Activated T-cell treated with anti-CD3 and anti-CD28 coated beads, Interleukin-2, amount 50 U/mL, for 4 hours (primary cell): Measurements from ENCODE around the gene ZNF282. TPM values are rescaled to one million over a fixed set of nuclear protein-coding genes. Genes with fewer than 3 reads are reported as not detected.
A peak's percentile ranks its signal among the peaks of the same experiment; 100 is the strongest.
"Not testable (repeated sequence)": the region's sequence is repeated elsewhere in the genome, so short reads cannot be mapped to it uniquely, and the experiment has no call there.

ENCODE experiments used
- ATAC-seq, 2 donors: fragments of 200-7000 bp; cut with Tn5 transposase; one replicate each; pipeline ENCODE4 v1.10.0; 2021
- DNase-seq: peaks from one replicate; pipeline ENCODE4 v3.0.0-alpha.2; 2020
- H3K27me3 Mint-ChIP-seq: one replicate; pipeline ENCODE4 v1.8.0; 2021; ENCODE audit warnings: low read depth, mixed read lengths
- H3K36me3 Mint-ChIP-seq: one replicate; pipeline ENCODE4 v1.8.0; 2022; ENCODE audit warnings: mixed read lengths; ENCODE audit not compliant: insufficient read depth
- H3K4me1 Mint-ChIP-seq: one replicate; pipeline ENCODE4 v1.8.0; 2021; ENCODE audit warnings: low read depth, mixed read lengths
- H3K4me3 Mint-ChIP-seq: one replicate; pipeline ENCODE4 v1.8.0; 2021; ENCODE audit warnings: mild to moderate bottlenecking, moderate library complexity, mixed read lengths
- H3K9me3 Mint-ChIP-seq: one replicate; pipeline ENCODE4 v1.8.0; 2021; ENCODE audit warnings: mixed read lengths
- total RNA-seq, 3 donors: library from RNA; stranded (reverse); gene quantifications; one replicate each; pipeline ENCODE4 v1.2.1, GENCODE V29; 2021

Gene ZNF282
- total RNA-seq, 3 donors from 2014 or later, result 36.1 to 39.7 (median 38.3) TPM

GRCh38 chr7:149248777-149249176, 53.4 kb downstream of the ZNF282 start:
- Mint-ChIP-seq H3K4me3 (peak overlapping the region; percentile 39), H3K27me3 (no peaks in the 10 kb centered on the region), H3K4me1 (peaks cover 42% of the 10 kb centered on the region), H3K9me3 (no peaks in the 10 kb centered on the region), H3K36me3 (peaks cover 27% of the 10 kb centered on the region)
- DNase-seq (no peak), ATAC-seq (peak; percentile 64 to 76)

DNA sequence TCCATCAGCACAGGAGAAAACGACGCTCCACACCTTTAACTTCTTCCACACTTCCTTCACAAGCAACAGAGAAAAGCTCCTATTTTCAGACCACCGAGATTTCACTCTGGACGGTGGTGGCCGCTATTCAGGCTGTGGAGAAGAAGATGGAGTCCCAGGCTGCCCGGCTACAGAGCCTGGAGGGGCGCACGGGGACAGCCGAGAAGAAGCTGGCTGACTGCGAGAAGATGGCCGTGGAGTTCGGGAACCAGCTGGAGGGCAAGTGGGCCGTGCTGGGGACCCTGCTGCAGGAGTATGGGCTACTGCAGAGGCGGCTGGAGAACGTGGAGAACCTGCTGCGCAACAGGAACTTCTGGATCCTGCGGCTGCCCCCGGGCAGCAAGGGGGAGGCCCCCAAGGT, 54.8 kb downstream of the ZNF282 start:
- not testable (repeated sequence) for H3K27me3 Mint-ChIP-seq, H3K9me3 Mint-ChIP-seq, H3K4me3 Mint-ChIP-seq, DNase-seq, ATAC-seq
- Mint-ChIP-seq H3K36me3 (peaks cover 30% of the 10 kb centered on the region), H3K4me1 (peaks cover 34% of the 10 kb centered on the region)

GRCh38 chr7:149251518-149251917, 56.2 kb downstream of the ZNF282 start:
- Mint-ChIP-seq H3K4me1 (peaks cover 23% of the 10 kb centered on the region), H3K36me3 (peaks cover 36% of the 10 kb centered on the region)
- H3K27me3 Mint-ChIP-seq, H3K4me3 Mint-ChIP-seq, H3K9me3 Mint-ChIP-seq, ATAC-seq, DNase-seq: not testable (repeated sequence)

GRCh38 chr7:149252378-149252777, 57.0 kb downstream of the ZNF282 start:
- Mint-ChIP-seq H3K4me1 (peaks cover 22% of the 10 kb centered on the region), H3K9me3 (no peaks in the 10 kb centered on the region), H3K4me3 (no peak overlapping the region), H3K36me3 (peaks cover 36% of the 10 kb centered on the region), H3K27me3 (no peaks in the 10 kb centered on the region)
- no peak for ATAC-seq
- DNase-seq, result no peak

DNA sequence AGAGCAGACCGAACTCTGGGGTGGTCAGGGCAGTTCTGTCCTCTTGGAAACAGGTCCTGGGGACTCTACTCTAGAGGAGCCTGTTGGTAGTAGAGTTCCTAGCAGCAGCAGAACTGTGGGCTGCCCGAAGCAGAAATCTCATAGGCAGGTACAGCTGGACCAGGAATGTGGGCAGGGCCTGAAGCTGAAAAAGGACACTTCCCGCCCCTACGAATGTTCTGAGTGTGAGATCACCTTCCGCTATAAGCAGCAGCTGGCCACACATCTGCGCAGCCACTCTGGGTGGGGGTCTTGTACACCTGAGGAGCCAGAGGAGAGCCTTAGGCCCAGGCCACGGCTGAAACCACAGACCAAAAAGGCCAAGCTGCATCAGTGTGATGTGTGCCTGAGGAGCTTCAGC, 58.3 kb downstream of the ZNF282 start:
- ATAC-seq, result no peak
- H3K4me1 Mint-ChIP-seq, result peaks cover 13% of the 10 kb centered on the region
- H3K9me3 Mint-ChIP-seq, result no peaks in the 10 kb centered on the region
- no peaks in the 10 kb centered on the region for H3K27me3 Mint-ChIP-seq
- DNase-seq, result no peak
- H3K36me3 Mint-ChIP-seq, result peaks cover 29% of the 10 kb centered on the region
- H3K4me3 Mint-ChIP-seq, result no peak overlapping the region

DNA sequence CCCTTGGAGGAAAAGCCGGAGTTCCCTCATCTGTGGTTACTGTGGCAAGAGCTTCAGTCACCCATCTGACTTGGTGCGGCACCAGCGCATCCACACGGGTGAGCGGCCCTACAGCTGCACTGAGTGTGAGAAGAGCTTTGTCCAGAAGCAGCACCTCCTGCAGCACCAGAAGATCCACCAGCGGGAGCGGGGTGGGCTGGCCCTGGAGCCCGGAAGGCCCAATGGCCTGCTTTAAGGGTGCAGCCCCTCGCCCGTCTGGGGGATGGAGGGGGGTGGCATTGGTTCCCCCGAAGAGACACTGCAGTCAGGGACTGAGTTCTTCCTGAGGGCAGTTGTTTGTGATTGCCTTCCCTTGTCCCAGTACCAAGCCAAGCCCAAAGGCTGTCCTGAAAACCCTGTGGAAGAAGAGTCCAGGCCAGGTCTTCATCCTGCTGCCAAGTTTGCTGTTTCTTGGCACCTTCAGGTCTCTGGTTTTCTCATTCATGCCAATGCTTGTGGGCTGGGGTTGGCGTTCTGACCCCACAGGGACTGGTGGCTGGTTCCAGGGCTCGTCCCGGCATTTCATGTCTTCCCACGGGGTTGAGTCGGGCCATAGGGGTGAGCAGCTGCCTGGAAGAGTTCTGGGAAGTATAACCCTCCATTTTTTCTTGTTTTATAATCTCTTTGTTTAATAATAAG, 59.0 kb downstream of the ZNF282 start:
- Mint-ChIP-seq H3K9me3 (no peaks in the 10 kb centered on the region), H3K36me3 (peaks cover 27% of the 10 kb centered on the region)
- no peak for DNase-seq

DNA sequence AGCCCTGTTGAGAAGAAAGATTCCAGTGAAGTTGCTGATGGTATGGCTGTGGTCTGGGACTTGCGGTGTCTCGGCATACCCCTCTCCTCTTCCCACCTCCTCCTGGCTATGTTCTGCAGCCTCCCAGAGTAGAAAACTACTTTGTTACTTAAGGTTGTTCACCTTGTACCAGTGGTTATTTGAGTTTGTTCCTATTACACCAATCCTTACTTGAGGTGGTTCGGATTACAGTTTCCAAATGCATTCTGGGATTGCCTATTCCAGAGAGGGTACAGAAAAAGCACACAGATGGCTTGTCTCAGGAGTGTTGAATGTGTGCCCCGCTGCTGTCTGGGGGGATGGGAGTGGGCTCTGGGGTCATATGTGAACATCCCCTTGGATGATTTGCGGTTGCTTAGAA, 59.8 kb downstream of the ZNF282 start:
- ATAC-seq (no peak), DNase-seq (no peak)
- Mint-ChIP-seq H3K4me3 (no peak overlapping the region), H3K36me3 (peaks cover 25% of the 10 kb centered on the region), H3K9me3 (no peaks in the 10 kb centered on the region), H3K27me3 (no peaks in the 10 kb centered on the region), H3K4me1 (peaks cover 7% of the 10 kb centered on the region)

More for the DNA sequence above, 59.0 kb downstream of the ZNF282 start:
- Mint-ChIP-seq H3K27me3 (no peaks in the 10 kb centered on the region), H3K4me1 (peaks cover 8% of the 10 kb centered on the region), H3K4me3 (no peak overlapping the region)
- no peak for ATAC-seq

DNA sequence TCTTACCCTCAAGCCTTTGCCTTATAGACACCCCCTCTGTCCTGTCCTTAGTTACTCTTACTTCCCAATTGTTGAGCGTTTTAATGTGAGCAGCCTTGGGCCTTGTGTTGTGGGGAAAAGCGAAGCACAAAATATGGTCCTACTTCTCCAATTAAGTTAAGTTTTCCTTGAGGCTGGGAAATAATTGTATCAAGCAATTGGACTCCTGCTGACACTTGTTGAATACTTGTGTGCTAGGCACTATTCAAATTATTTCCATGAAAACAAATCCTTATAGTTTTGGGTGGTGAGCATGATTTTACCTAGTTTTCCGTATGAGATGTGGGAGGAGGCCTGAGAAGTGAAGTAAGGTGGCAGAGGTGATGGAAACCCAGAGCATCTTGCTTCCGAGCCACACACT, 61.2 kb downstream of the ZNF282 start:
- H3K9me3 Mint-ChIP-seq, result no peaks in the 10 kb centered on the region
- no peak for ATAC-seq
- H3K4me3 Mint-ChIP-seq, result no peak overlapping the region
- H3K36me3 Mint-ChIP-seq, result peaks cover 21% of the 10 kb centered on the region
- no peaks in the 10 kb centered on the region for H3K27me3 Mint-ChIP-seq
- DNase-seq, result no peak
- peaks cover 15% of the 10 kb centered on the region for H3K4me1 Mint-ChIP-seq

DNA sequence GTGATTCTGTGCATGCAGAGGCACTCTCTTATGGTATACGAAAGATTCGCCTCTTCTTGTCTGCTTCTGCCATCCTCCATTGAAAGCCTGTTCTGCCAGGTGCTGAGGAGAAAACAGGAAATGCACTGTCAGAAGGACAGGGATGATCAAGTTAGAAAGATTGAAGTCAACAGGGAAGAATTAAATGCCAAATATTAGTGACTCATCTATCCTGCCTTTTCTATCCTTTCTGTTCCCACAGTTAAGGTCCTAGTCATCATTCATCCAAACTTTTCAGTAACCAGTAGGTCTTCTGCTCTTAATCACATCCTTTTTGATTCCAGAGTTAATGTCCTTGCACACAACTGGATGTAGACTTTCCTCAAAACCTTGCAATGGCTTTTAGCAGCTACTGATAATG, 61.8 kb downstream of the ZNF282 start:
- ATAC-seq (no peak), DNase-seq (no peak)
- no peaks in the 10 kb centered on the region for H3K27me3 Mint-ChIP-seq
- H3K4me1 Mint-ChIP-seq, result peaks cover 17% of the 10 kb centered on the region
- H3K36me3 Mint-ChIP-seq, result peaks cover 18% of the 10 kb centered on the region
- H3K9me3 Mint-ChIP-seq, result no peaks in the 10 kb centered on the region
- no peak overlapping the region for H3K4me3 Mint-ChIP-seq

DNA sequence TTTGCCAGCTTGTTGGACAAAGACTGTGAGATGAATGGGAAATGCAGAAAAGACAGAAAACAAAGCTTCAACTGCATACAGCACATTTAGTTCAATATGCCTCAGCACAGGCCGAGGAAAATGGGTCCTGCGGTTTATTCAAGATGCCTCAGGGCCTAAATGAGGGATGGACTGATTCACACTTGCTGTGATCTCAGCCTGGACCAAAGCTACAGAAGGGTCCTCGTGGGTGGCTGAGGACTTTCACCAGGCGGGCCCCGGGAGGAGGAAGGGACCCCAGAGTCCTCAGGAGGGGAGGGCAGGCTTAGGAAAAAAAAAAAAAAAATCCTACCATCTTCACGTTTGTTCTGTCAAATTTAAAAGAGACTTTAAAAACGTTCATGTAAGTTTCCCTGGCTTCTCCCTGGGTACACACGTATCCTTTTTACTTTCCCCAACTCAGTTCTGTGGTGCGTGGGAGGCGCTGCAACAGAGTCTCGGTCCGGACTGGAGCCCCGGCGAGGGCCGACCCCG, 66.0 kb downstream of the ZNF282 start:
- peak; percentile 6 to 16 for ATAC-seq
- Mint-ChIP-seq H3K27me3 (no peaks in the 10 kb centered on the region), H3K9me3 (no peaks in the 10 kb centered on the region), H3K4me1 (peaks cover 40% of the 10 kb centered on the region), H3K4me3 (peak overlapping the region; percentile 83), H3K36me3 (peaks cover 9% of the 10 kb centered on the region)
- no peak for DNase-seq

- Mint-ChIP-seq H3K4me3 (peak within 1 kb of the TSS; percentile 83), H3K27me3 (no peaks in the 10 kb centered on the region), H3K36me3 (peaks cover 14% of the 10 kb centered on the region), H3K9me3 (no peaks in the 10 kb centered on the region), H3K4me1 (peaks cover 40% of the 10 kb centered on the region)
- ATAC-seq (peak; percentile 91 to 94), DNase-seq (peak; percentile 85)
These were observed 66.7 kb downstream of the ZNF282 start, which contains the start of gene ZNF783 for GRCh38 chr7:149261829-149262617. Gene ZNF783 (plus strand): TSS chr7:149262196. CDS start chr7:149262334, 138 bp downstream.

DNA sequence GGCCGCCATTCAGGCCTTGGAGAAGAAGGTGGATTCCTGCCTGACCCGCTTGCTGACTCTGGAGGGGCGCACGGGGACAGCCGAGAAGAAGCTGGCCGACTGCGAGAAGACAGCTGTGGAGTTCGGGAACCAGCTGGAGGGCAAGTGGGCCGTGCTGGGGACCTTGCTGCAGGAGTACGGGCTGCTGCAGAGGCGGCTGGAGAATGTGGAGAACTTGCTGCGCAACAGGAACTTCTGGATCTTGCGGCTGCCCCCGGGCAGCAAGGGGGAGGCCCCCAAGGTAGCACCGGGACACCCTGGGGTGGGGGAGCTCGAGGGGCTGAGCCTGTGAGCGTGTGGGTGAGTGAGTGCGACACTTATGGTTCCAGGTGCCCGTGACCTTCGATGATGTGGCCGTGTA, 71.1 kb downstream of the ZNF282 start:
- no peak for DNase-seq
- no peak for ATAC-seq
- H3K4me3 Mint-ChIP-seq, result no peak overlapping the region
- peaks cover 37% of the 10 kb centered on the region for H3K36me3 Mint-ChIP-seq
- H3K27me3 Mint-ChIP-seq, result no peaks in the 10 kb centered on the region
- H3K9me3 Mint-ChIP-seq, result no peaks in the 10 kb centered on the region
- H3K4me1 Mint-ChIP-seq, result peaks cover 26% of the 10 kb centered on the region

GRCh38 chr7:149267733-149268132, 72.4 kb downstream of the ZNF282 start:
- peaks cover 42% of the 10 kb centered on the region for H3K36me3 Mint-ChIP-seq
- ATAC-seq, result no peak
- no peaks in the 10 kb centered on the region for H3K27me3 Mint-ChIP-seq

GRCh38 chr7:149274424-149274823, 79.1 kb downstream of the ZNF282 start:
- peaks cover 46% of the 10 kb centered on the region for H3K36me3 Mint-ChIP-seq
- H3K4me1 Mint-ChIP-seq, result not testable (repeated sequence)

More at GRCh38 chr7:149267733-149268132, 72.4 kb downstream of the ZNF282 start:
- peak; percentile 2 for DNase-seq
- no peaks in the 10 kb centered on the region for H3K9me3 Mint-ChIP-seq
- peaks cover 21% of the 10 kb centered on the region for H3K4me1 Mint-ChIP-seq
- H3K4me3 Mint-ChIP-seq, result no peak overlapping the region

More at GRCh38 chr7:149274424-149274823, 79.1 kb downstream of the ZNF282 start:
- DNase-seq, H3K4me3 Mint-ChIP-seq, H3K27me3 Mint-ChIP-seq, H3K9me3 Mint-ChIP-seq, ATAC-seq: not testable (repeated sequence)
